GM13976 (cell line): ENCODE measurements around the gene KLHL26.

Source experiments
- DNase-seq: peaks from one replicate; pipeline ENCODE4 v3.0.0; 2012; ENCODE audit warnings: low spot score
- in situ Hi-C: fragments of 300-500 bp; cut with MboI; formaldehyde crosslinking; loops from one replicate; pipeline ENCODE4 v1.12.0; 2022; ENCODE audit warnings: low sequenced_read_pairs, mixed read lengths, inconsistent platforms; ENCODE audit not compliant: unreplicated experiment
- TF ChIP-seq, protein P1 (sequence below): IDR thresholded peaks from 2 replicates; pipeline ENCODE4 v1.5.1; 2012; ENCODE audit warnings: borderline replicate concordance, mild to moderate bottlenecking; ENCODE audit not compliant: insufficient read depth; ENCODE audit errors: extremely low read depth, missing control alignments, control extremely low read depth

Gene KLHL26

DNA sequence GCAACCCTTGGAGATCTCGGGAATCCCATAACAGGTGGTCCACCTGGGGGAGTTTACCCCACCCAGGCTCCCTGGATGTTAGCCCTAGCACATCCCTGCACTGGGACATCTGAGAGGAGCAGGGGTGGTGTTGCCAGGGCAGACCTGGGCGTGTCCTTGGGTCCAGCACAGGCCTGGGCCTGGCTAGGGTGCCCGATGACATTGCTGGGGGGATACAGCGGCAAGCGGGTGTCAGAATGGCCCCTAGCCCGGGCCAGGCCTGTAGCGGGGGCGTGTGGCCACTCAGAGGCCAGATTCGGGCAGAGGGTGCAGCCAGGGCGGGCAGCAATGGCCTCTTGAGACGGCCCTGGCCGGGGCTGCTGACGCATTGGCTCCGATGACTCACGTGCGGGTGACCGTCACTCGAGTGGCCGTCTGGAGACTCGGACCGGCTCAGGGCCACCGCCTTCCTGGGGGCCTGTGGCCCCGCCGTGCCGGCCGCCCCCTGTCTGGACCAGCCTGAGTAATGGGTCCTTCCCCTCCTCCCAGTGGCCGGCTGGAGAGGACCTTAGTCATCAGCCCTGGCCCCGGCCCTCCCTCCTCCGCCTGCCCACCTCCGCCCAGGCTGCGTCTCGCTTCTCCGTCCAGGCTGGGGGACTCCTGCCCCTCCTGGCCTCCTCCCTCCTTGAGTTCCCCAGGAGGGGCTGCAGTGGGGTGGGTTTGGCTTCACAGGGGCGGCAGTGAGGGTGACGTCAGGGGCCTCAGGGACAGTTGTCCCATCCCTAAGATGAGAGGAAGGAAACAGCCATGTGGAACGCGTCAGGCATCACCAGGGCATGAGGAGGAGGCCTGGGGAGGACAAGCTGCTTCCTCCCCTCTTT is 23.5 kb downstream of the KLHL26 start:
- in situ Hi-C loops = no loop called here
- no peak for DNase-seq
- TF ChIP-seq, protein P1, sequence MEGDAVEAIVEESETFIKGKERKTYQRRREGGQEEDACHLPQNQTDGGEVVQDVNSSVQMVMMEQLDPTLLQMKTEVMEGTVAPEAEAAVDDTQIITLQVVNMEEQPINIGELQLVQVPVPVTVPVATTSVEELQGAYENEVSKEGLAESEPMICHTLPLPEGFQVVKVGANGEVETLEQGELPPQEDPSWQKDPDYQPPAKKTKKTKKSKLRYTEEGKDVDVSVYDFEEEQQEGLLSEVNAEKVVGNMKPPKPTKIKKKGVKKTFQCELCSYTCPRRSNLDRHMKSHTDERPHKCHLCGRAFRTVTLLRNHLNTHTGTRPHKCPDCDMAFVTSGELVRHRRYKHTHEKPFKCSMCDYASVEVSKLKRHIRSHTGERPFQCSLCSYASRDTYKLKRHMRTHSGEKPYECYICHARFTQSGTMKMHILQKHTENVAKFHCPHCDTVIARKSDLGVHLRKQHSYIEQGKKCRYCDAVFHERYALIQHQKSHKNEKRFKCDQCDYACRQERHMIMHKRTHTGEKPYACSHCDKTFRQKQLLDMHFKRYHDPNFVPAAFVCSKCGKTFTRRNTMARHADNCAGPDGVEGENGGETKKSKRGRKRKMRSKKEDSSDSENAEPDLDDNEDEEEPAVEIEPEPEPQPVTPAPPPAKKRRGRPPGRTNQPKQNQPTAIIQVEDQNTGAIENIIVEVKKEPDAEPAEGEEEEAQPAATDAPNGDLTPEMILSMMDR = no peak

DNA sequence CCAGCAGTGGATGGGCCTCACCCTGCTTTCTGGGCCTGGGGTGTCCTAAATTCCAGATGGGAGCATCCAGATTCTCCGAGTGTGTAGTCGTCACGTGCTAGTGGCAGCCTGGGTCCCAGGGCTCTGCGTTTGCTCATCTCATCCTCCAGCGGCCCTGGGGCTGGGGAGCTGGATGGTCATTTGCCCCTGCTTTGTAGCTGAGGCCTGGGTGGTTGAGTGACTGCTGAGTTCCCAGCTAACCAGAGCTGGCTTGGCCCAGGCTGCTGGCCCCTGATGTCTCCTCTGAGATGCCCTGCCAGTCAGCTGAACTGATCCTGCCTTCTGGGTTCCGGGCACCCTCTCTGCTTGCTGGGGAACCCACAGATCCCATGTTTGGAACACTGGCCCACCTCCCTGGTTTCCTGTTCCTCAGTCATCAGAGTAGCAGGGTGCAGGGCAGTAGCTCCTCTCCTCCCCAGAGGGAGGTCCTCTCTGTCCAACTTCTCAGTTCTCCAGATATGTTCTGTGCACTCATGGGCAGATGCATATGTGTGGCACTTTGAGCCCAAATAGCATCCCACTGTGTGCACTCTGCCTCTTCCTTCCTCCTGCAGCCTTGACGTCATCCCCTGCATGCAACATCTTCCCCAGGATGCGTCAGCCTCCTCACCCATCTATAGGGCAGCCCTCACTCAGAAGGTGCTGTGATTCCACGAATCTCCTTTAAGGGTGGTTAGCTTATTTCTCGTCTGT is 24.3 kb downstream of the KLHL26 start:
- TF ChIP-seq, protein P1 = no peak
- no peak for DNase-seq
- in situ Hi-C loops = no loop called here

DNA sequence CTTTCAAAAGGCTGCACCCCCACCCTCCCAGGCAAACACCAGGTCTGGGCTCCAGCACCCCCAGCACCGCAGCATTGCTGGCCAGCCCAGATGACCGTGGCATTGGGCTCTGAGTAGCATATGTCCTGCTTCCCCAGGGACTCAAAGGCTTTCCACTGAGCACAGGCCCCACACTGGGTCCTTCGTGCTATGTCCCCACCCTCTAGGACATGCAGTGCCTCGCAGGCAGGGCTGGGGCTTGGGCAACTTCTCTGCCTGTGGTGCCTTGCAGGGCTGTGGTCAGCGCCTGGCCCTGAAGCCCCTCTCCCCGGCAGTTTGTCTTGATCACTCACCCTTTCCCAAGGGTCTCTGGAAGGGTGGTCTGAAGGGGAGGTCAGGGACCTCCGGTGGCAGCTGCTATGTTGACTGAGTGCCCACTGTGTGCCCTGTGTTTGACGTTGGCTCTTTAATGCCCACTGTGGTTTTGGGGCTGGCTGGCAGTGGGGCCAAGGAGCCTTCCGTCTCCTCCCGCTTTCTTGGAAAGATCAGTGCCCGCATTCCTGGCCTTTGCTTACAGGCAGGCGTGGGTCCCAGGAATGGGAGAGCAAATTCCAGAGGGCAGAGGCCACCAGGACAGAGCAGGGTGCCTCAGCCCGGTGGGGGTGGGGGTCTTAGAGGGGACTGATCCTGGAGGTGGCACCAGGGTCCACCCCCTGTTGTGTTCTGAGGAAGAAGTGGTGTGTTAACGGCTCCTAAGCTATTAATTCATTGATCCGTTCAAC is 26.3 kb downstream of the KLHL26 start:
- no peak for DNase-seq
- TF ChIP-seq, protein P1 = no peak
- in situ Hi-C loops = no loop called here

DNA sequence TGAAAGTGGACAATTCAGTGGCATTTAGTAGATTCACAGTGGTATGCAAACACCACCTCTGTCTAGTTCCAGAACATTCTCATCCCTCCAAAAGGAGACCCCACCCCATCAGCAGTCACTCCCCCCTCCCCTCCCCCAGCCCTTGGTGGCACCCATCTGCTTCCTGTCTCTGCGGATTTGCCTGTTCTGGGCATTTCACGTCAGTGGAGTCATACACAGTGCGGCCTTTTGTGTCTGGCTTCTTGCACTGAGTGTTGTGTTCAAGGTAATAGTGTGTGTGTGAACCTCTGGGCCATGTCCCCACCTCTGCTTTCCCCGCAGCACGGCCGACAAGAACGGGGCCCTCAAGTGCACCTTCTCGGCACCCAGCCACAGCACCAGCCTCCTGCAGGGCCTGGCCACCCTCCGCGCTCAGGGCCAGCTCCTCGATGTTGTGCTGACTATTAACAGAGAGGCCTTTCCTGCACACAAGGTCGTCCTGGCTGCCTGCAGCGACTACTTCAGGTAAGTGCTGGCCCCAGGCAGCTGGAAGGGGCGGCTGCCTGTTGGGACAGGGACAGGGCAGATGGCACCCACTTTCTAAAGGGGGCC is 27.2 kb downstream of the KLHL26 start:
- in situ Hi-C loops = no loop called here
- TF ChIP-seq, protein P1 = no peak
- no peak for DNase-seq

DNA sequence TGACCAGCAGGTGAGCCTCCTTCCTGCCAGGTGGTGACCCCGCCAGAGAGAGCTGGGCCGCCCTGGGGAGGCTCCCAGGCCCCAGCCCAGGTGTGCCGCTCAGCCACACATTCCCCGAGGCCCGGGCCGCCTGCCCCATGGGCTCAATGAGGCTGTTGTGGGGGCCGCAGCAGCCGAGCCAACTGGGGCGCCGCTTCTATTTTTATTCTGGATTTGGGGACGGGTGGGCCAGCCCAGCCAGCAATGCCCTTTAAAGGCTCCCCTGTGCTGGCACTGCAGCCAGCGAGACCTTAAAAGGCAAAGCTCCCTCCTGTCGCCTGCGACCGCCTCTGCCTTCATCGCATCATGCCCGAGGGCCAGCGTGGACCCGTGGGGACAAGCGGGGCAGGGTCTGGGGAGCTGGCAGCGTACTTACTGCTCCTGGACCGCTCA is 29.0 kb downstream of the KLHL26 start:
- in situ Hi-C loops = no loop called here
- TF ChIP-seq, protein P1 = no peak
- no peak for DNase-seq

DNA sequence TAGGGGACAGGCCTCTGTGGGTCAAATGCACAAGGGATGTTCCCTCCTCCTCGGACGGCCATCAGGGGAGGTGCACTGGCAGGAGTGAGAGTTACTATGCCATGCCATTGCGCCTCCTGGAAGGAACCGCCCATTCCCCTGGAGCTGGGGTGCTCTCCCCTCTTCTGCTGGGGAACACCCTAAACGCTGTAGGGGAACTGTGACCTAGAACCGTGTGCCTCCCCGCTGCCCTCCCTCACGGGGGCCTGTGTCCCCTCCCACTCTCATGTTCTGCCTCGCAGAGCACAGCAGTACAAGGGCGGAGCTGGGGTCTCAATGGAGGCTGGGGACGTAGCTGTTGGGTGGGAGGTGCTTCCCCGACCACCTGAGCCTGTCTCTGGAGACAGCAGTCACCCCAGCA is 29.5 kb downstream of the KLHL26 start:
- no peak for DNase-seq
- in situ Hi-C loops = no loop called here
- TF ChIP-seq, protein P1 = no peak
